Esophagus muscularis mucosa (tissue), 4 donors: Measurements from ENCODE around the gene KCNQ5.

ENCODE experiments used
- EP300 ChIP-seq: sonication (generic); formaldehyde crosslinking; IDR thresholded peaks from one replicate; pipeline ENCODE4 v1.6.1; 2017; ENCODE audit warnings: antibody characterized with exemption
- POLR2AphosphoS5 ChIP-seq, 2 donors: sonication (generic); formaldehyde crosslinking; IDR thresholded peaks; one replicate each; pipeline ENCODE4 v1.6.1; 2017; ENCODE audit warnings: antibody characterized with exemption in 2 of 2
- TF ChIP-seq, protein P1 (sequence below), 3 experiments: fragments of 200-600 bp in 2 of 3; fragments of 450-650 bp in 1 of 3; sonication (generic) in 2 of 3; IDR thresholded peaks; one replicate each; pipeline ENCODE4 v1.5.1; 2017 to 2019; ENCODE audit warnings: antibody characterized with exemption in 3 of 3, mild to moderate bottlenecking in 2 of 3, moderate library complexity in 1 of 3

DNA sequence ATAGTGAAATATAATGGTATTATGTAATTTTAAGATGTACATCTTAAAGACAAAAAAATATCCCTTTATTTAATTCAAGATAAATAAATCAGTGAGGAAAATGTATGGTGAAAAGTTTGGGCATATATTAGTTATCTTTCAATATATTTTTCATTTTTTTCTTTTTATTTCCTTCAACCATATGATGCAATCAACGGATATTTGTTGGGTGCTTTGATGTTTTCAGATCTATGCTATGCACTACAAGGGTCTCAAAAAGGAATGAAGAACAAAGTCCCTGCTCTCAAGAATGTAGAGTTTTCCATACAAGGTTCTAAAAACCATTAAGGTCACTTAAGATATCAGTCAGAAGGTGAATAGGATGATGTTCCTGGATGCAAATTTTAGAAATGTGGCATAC is 345.5 kb downstream of the KCNQ5 start:
- TF ChIP-seq, protein P1, sequence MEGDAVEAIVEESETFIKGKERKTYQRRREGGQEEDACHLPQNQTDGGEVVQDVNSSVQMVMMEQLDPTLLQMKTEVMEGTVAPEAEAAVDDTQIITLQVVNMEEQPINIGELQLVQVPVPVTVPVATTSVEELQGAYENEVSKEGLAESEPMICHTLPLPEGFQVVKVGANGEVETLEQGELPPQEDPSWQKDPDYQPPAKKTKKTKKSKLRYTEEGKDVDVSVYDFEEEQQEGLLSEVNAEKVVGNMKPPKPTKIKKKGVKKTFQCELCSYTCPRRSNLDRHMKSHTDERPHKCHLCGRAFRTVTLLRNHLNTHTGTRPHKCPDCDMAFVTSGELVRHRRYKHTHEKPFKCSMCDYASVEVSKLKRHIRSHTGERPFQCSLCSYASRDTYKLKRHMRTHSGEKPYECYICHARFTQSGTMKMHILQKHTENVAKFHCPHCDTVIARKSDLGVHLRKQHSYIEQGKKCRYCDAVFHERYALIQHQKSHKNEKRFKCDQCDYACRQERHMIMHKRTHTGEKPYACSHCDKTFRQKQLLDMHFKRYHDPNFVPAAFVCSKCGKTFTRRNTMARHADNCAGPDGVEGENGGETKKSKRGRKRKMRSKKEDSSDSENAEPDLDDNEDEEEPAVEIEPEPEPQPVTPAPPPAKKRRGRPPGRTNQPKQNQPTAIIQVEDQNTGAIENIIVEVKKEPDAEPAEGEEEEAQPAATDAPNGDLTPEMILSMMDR (IDR thresholded peaks at IDR 0.05): no peak
- TF ChIP-seq EP300 (no peak), POLR2AphosphoS5 (IDR thresholded peaks at IDR 0.05) (no peak)
